ENCODE data around the gene TJP2.

TJP2 gene

DNA sequence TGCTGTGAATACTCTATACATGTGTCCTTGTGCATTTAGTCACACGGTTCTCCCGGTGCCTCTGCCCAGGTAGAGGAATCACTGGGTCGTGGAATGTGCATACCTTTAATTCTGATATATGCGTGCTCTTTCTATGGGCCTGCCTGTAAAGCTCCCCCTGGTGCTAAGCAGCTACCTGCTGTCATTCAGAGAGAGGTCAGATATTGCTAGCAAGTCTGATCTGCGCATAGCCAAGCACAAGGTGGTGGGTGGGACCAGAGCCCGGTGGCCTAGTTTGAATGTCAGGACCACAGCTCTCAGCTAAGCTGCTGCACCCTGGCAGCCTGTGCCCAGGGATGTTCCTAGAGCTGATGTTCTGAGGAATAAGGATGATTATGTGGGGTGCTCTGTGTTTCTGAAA, 33.4 kb downstream of the TJP2 start:
- Histone ChIP-seq H3K9me3 (ENCODE audit: insufficient read depth, low read length) (no peaks in the 10 kb centered on the region), H3K4me1 (ENCODE audit: low read length) (no peaks in the 10 kb centered on the region), H4K20me1 (ENCODE audit: insufficient read depth, low read length) (peaks cover 74% of the 10 kb centered on the region), H3K4me3 (ENCODE audit: low read length) (no peak overlapping the region), H3K79me2 (ENCODE audit: low read length) (peaks cover 91% of the 10 kb centered on the region), H3K27ac (ENCODE audit: low read length) (no peak overlapping the region), H3K4me2 (ENCODE audit: low read length) (no peak overlapping the region), H3K36me3 (replicated peaks; ENCODE audit: low read depth, low read length) (peaks cover 1% of the 10 kb centered on the region), H3K27me3 (ENCODE audit: low read depth, low read length) (no peaks in the 10 kb centered on the region), H2AFZ (ENCODE audit: low read depth, low read length) (no peak overlapping the region), H3K9ac (ENCODE audit: low read length) (no peak overlapping the region)
- no peak for TF ChIP-seq EZH2phosphoT487 (IDR thresholded peaks at IDR 0.05; ENCODE audit: low read depth)
- TF ChIP-seq, protein P1, sequence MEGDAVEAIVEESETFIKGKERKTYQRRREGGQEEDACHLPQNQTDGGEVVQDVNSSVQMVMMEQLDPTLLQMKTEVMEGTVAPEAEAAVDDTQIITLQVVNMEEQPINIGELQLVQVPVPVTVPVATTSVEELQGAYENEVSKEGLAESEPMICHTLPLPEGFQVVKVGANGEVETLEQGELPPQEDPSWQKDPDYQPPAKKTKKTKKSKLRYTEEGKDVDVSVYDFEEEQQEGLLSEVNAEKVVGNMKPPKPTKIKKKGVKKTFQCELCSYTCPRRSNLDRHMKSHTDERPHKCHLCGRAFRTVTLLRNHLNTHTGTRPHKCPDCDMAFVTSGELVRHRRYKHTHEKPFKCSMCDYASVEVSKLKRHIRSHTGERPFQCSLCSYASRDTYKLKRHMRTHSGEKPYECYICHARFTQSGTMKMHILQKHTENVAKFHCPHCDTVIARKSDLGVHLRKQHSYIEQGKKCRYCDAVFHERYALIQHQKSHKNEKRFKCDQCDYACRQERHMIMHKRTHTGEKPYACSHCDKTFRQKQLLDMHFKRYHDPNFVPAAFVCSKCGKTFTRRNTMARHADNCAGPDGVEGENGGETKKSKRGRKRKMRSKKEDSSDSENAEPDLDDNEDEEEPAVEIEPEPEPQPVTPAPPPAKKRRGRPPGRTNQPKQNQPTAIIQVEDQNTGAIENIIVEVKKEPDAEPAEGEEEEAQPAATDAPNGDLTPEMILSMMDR (IDR thresholded peaks at IDR 0.05; ENCODE audit: low read depth, low read length) = peak; percentile 17; the same call in 1 of the 2 replicates

DNA sequence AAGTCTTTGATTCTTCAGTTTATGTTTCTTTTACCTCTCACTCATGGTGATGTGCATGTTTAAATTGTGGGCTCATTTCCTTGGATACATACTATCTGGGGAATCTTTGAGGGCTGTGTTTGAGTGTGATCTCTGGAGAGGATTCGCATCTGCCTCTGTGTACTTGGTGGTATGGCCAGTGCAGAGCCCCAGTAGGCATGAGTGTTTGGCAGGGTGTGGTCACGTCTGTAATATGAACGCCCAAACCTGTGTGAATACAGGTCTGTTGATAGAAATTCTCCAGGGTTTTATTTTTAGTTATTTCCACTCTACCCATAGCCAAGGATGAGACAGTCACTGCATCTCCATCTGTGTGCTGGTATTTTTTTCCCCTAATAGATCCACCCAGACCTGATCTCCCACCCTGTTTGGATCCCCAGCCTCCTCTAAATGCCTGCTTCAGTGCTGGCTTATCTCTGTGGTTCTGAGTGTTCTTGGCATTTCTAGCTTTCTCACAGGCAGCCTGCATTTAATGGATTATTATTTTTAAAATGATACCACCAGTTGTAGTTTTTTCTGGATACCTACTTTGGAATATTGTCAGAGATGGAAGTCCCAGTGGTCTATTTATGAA, 37.5 kb downstream of the TJP2 start:
- H3K27me3 ChIP-seq (ENCODE audit: low read depth, low read length) = no peaks in the 10 kb centered on the region
- no peak overlapping the region for H2AFZ ChIP-seq (ENCODE audit: low read depth, low read length)
- H3K79me2 ChIP-seq (ENCODE audit: low read length) = peaks cover 63% of the 10 kb centered on the region
- no peaks in the 10 kb centered on the region for H3K9me3 ChIP-seq (ENCODE audit: insufficient read depth, low read length)
- H3K9ac ChIP-seq (ENCODE audit: low read length) = no peak overlapping the region
- H3K4me3 ChIP-seq (ENCODE audit: low read length) = no peak overlapping the region
- peaks cover 9% of the 10 kb centered on the region for H3K36me3 ChIP-seq (replicated peaks; ENCODE audit: low read depth, low read length)
- peaks cover 46% of the 10 kb centered on the region for H4K20me1 ChIP-seq (ENCODE audit: insufficient read depth, low read length)
- H3K4me2 ChIP-seq (ENCODE audit: low read length) = no peak overlapping the region
- TF ChIP-seq EZH2phosphoT487 (IDR thresholded peaks at IDR 0.05; ENCODE audit: low read depth) = no peak
- TF ChIP-seq, protein P1 (IDR thresholded peaks at IDR 0.05; ENCODE audit: low read depth, low read length) = no peak
- H3K27ac ChIP-seq (ENCODE audit: low read length) = no peak overlapping the region
- H3K4me1 ChIP-seq (ENCODE audit: low read length) = no peaks in the 10 kb centered on the region

DNA sequence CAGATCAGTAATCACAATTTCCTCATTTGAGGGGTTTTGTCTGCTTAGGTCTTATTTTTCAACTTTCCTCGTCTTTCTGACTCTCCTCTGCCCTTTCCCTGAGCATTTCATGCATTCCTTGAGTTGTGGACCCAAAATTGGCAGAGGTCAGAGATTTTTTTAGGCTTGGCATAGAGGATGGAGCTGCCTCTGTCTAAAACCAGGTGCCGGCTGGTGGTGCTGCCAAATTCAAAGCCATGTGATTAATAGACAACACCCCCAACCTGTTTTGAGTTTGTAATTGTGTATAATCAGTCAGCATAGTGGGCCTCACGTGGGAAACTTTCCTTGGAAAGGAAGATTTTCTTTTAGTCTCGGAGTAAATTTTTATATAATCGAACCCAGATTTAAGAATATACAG, 39.6 kb downstream of the TJP2 start:
- TF ChIP-seq, protein P1 (IDR thresholded peaks at IDR 0.05; ENCODE audit: low read depth, low read length) = no peak
- TF ChIP-seq EZH2phosphoT487 (IDR thresholded peaks at IDR 0.05; ENCODE audit: low read depth) = no peak
- Histone ChIP-seq H3K4me2 (ENCODE audit: low read length) (no peak overlapping the region), H2AFZ (ENCODE audit: low read depth, low read length) (no peak overlapping the region), H4K20me1 (ENCODE audit: insufficient read depth, low read length) (peaks cover 29% of the 10 kb centered on the region), H3K4me1 (ENCODE audit: low read length) (no peaks in the 10 kb centered on the region), H3K9ac (ENCODE audit: low read length) (no peak overlapping the region), H3K27ac (ENCODE audit: low read length) (no peak overlapping the region), H3K36me3 (replicated peaks; ENCODE audit: low read depth, low read length) (peaks cover 23% of the 10 kb centered on the region), H3K79me2 (ENCODE audit: low read length) (peaks cover 41% of the 10 kb centered on the region), H3K9me3 (ENCODE audit: insufficient read depth, low read length) (no peaks in the 10 kb centered on the region), H3K27me3 (ENCODE audit: low read depth, low read length) (no peaks in the 10 kb centered on the region), H3K4me3 (ENCODE audit: low read length) (no peak overlapping the region)

DNA sequence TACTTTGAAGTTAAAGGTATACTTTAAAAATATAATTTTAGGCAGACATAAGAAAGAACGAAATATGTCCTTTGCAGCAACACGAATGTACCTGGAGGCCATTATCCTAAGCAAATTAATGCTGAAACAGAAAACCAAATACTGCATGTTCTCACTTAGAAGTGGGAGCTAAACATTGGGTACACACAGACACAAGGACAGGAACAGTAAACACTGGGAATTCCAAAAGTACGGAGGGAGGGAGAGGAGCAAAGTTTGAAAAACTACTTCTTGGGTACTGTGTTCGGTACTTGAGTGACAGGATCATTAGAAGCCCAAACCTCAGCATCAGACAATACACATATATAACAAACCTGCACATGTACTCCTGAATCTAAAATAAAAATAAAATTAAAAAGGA, 40.9 kb downstream of the TJP2 start:
- Histone ChIP-seq H3K27me3 (ENCODE audit: low read depth, low read length) (no peaks in the 10 kb centered on the region), H2AFZ (ENCODE audit: low read depth, low read length) (no peak overlapping the region), H3K9me3 (ENCODE audit: insufficient read depth, low read length) (no peaks in the 10 kb centered on the region), H3K9ac (ENCODE audit: low read length) (no peak overlapping the region), H3K36me3 (replicated peaks; ENCODE audit: low read depth, low read length) (peaks cover 29% of the 10 kb centered on the region), H3K79me2 (ENCODE audit: low read length) (peaks cover 31% of the 10 kb centered on the region), H3K4me3 (ENCODE audit: low read length) (no peak overlapping the region), H3K27ac (ENCODE audit: low read length) (no peak overlapping the region), H3K4me2 (ENCODE audit: low read length) (no peak overlapping the region), H4K20me1 (ENCODE audit: insufficient read depth, low read length) (peaks cover 25% of the 10 kb centered on the region), H3K4me1 (ENCODE audit: low read length) (no peaks in the 10 kb centered on the region)
- TF ChIP-seq, protein P1 (IDR thresholded peaks at IDR 0.05; ENCODE audit: low read depth, low read length) = no peak
